AG04449 (cell line): ENCODE measurements around the gene PLXNA4.

Source experiments
- CTCF ChIA-PET: fragments of 350-600 bp; formaldehyde crosslinking; extraction: SDS; loops from one replicate; lab custom pipeline; 2021; ENCODE audit warnings: antibody characterized with exemption; lab: Yijun Ruan, JAX
- POLR2A ChIA-PET: fragments of 400-600, 350-600 bp; formaldehyde crosslinking; extraction: SDS; loops from one replicate; lab custom pipeline; 2020; ENCODE audit warnings: antibody characterized with exemption, inconsistent platforms; lab: Yijun Ruan, JAX
- DNase-seq: peaks from one replicate; pipeline ENCODE4 v3.0.0-alpha.2; 2010; ENCODE audit warnings: low read depth, low spot score
- H3K4me3 ChIP-seq: 2 replicates; pipeline ENCODE4 v1.5.1; 2011; ENCODE audit warnings: low read depth, mild to moderate bottlenecking, control low read depth, low read length
- TF ChIP-seq, protein P1 (sequence below): IDR thresholded peaks from one replicate; pipeline ENCODE4 v1.5.1; 2011; ENCODE audit warnings: mild to moderate bottlenecking, moderate library complexity, low read length, control low read depth, inconsistent platforms; ENCODE audit not compliant: insufficient read depth; ENCODE audit errors: missing control alignments

Gene PLXNA4

DNA sequence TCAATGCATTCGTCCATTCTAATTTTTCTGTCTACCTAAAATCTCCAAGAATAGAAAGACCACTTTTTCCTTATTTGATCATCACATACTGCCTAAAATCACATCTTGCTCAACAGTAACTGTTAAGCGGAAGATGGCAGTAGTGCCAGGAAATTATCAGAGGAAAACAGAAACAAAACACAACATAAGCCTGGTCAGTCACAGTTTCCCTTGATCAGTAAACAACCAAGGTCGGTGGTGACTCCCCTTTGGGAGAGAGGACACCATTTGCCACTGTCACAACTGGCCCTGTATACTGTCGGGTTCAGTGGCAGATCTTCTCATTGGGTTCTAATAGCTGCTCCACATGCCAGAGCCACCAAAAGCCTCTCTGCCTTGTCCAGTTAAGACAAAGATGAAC is 106.6 kb downstream of the PLXNA4 start:
- ChIA-PET CTCF (no interaction called here), POLR2A (no interaction called here)
- TF ChIP-seq, protein P1, sequence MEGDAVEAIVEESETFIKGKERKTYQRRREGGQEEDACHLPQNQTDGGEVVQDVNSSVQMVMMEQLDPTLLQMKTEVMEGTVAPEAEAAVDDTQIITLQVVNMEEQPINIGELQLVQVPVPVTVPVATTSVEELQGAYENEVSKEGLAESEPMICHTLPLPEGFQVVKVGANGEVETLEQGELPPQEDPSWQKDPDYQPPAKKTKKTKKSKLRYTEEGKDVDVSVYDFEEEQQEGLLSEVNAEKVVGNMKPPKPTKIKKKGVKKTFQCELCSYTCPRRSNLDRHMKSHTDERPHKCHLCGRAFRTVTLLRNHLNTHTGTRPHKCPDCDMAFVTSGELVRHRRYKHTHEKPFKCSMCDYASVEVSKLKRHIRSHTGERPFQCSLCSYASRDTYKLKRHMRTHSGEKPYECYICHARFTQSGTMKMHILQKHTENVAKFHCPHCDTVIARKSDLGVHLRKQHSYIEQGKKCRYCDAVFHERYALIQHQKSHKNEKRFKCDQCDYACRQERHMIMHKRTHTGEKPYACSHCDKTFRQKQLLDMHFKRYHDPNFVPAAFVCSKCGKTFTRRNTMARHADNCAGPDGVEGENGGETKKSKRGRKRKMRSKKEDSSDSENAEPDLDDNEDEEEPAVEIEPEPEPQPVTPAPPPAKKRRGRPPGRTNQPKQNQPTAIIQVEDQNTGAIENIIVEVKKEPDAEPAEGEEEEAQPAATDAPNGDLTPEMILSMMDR: no peak
- no peak overlapping the region for H3K4me3 ChIP-seq
- DNase-seq: no peak

- no peak overlapping the region for H3K4me3 ChIP-seq
- DNase-seq: no peak
- ChIA-PET POLR2A (no interaction called here), CTCF (no interaction called here)
- TF ChIP-seq, protein P1: no peak
These were observed 107.0 kb downstream of the PLXNA4 start for GRCh38 chr7:132469264-132469663.

GRCh38 chr7:132466367-132466766 is 109.9 kb downstream of the PLXNA4 start:
- TF ChIP-seq, protein P1: no peak
- POLR2A ChIA-PET: no interaction called here
- DNase-seq: no peak
- H3K4me3 ChIP-seq: no peak overlapping the region
- CTCF ChIA-PET: interaction anchor here (1.3 kb wide), 1 partner anchor 114 kb away, joined by 3 read pairs; no protein-coding TSS in a partner anchor

- CTCF ChIA-PET: interaction anchor here (1.3 kb wide), 1 partner anchor 115 kb away, joined by 3 read pairs; no protein-coding TSS in a partner anchor
- no peak overlapping the region for H3K4me3 ChIP-seq
- TF ChIP-seq, protein P1: no peak
- DNase-seq: no peak
- POLR2A ChIA-PET: no interaction called here
These were observed 110.8 kb downstream of the PLXNA4 start for GRCh38 chr7:132465516-132465915.

DNA sequence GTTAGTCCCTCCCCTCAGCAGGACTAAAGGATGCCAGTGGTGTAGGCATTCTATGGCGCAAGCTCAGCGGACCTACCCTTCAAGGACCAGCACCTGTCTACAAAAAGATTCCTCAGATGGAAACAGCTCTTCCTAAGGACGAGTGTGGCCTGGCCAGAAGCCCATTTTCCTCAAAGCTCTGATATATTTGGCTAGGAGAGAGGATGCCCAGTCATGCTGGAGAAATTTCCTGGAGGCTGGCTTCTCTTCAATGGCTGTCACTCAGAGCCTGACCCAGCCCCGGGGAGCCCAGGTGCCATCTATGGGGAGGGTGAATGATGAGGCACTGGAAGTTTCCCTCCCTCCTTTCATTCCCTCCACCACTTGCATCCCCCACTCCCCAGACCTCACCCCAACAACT is 111.5 kb downstream of the PLXNA4 start:
- ChIA-PET POLR2A (no interaction called here), CTCF (no interaction called here)
- no peak overlapping the region for H3K4me3 ChIP-seq
- DNase-seq: no peak
- TF ChIP-seq, protein P1: no peak

DNA sequence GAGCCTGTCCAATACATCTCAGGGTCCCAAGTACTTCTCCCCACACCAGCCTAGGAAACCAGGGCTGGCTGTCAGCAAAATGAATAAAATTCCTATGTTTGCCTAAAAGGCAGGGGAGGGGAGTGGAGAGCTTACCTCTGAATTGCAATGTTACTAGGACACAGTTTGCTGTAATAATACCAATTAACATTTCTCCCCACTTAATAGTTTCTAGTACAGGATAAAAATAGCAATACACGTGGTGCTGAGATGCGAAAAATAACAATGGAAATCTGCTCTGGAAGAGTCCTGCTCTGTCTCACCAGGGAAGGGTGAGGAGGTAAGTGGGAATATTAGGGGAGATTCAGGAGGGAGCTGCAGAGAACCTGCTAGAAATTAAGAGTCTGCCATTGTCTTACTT is 112.3 kb downstream of the PLXNA4 start:
- POLR2A ChIA-PET: no interaction called here
- CTCF ChIA-PET: no interaction called here
- DNase-seq: no peak
- TF ChIP-seq, protein P1: no peak
- no peak overlapping the region for H3K4me3 ChIP-seq
